DOHH2 (cell line): Measurements from ENCODE around the gene OSBPL2.

Experiments used
- CTCF ChIP-seq: fragments of 200-600 bp; sonication (generic); IDR thresholded peaks from one replicate; pipeline ENCODE4 v1.5.1; 2014; ENCODE audit warnings: antibody characterized with exemption, mild to moderate bottlenecking, low read depth, low read length; ENCODE audit not compliant: poor library complexity, severe bottlenecking
- EZH2phosphoT487 ChIP-seq: fragments of 200-600 bp; sonication (generic); IDR thresholded peaks from 2 replicates; pipeline ENCODE4 v1.6.1; 2017; ENCODE audit warnings: borderline replicate concordance, mild to moderate bottlenecking, antibody characterized with exemption, low read length, moderate library complexity, mixed read lengths

- TF ChIP-seq CTCF = no peak
- TF ChIP-seq EZH2phosphoT487 = no peak
These were observed 8.7 kb upstream of the OSBPL2 start for GRCh38 chr20:62229667-62230066.
